H9 (cell line): ENCODE results near the gene AGBL3. TPM values are rescaled to one million over a fixed set of nuclear protein-coding genes. Genes with fewer than 3 reads are reported as not detected.

Experiments used
- DNase-seq: peaks from one replicate; pipeline ENCODE4 v3.0.0-alpha.2; 2017
- H2AFZ ChIP-seq: one replicate; pipeline ENCODE4 v1.6.1; 2013; ENCODE audit warnings: mild to moderate bottlenecking, low read length, control low read depth, moderate library complexity
- H2AK5ac ChIP-seq: 2 replicates; pipeline ENCODE4 v1.6.1; 2013; ENCODE audit warnings: low read length, control low read depth, mixed read lengths; ENCODE audit not compliant: insufficient read length
- H2BK120ac ChIP-seq: one replicate; pipeline ENCODE4 v1.6.1; 2013; ENCODE audit warnings: low read depth, mild to moderate bottlenecking, low read length, control low read depth, inconsistent platforms; ENCODE audit not compliant: poor library complexity, severe bottlenecking
- H2BK12ac ChIP-seq: 2 replicates; pipeline ENCODE4 v1.6.1; 2013; ENCODE audit warnings: low read length, control low read depth, mixed read lengths, low read depth; ENCODE audit not compliant: insufficient read length
- H2BK15ac ChIP-seq: 2 replicates; pipeline ENCODE4 v1.6.1; 2013; ENCODE audit warnings: low read depth, low read length, control low read depth
- H2BK20ac ChIP-seq: one replicate; pipeline ENCODE4 v1.6.1; 2013; ENCODE audit warnings: low read depth, mild to moderate bottlenecking, low read length, control low read depth, inconsistent platforms; ENCODE audit not compliant: poor library complexity, severe bottlenecking
- H2BK5ac ChIP-seq: 2 replicates; pipeline ENCODE4 v1.6.1; 2013; ENCODE audit warnings: low read length, control low read depth, mixed read lengths; ENCODE audit not compliant: insufficient read length
- H3K14ac ChIP-seq: 2 replicates; pipeline ENCODE4 v1.6.1; 2013; ENCODE audit warnings: low read length, control low read depth; ENCODE audit not compliant: insufficient read depth
- H3K18ac ChIP-seq: 2 replicates; pipeline ENCODE4 v1.6.1; 2013; ENCODE audit warnings: low read depth, mild to moderate bottlenecking, mixed read lengths, low read length, control low read depth; ENCODE audit not compliant: insufficient read length
- H3K23ac ChIP-seq: 2 replicates; pipeline ENCODE4 v1.6.1; 2013; ENCODE audit warnings: low read length, control low read depth, mixed read lengths, low read depth; ENCODE audit not compliant: insufficient read length
- H3K23me2 ChIP-seq: 2 replicates; pipeline ENCODE4 v1.6.1; 2013; ENCODE audit warnings: low read depth, mild to moderate bottlenecking, mixed read lengths, low read length, control low read depth; ENCODE audit not compliant: insufficient read length, poor library complexity, severe bottlenecking
- H3K27ac ChIP-seq: 2 replicates; pipeline ENCODE4 v1.5.1; 2013; ENCODE audit warnings: low read length, control low read depth, mixed read lengths, low read depth; ENCODE audit not compliant: insufficient read length
- H3K27me3 ChIP-seq: 2 replicates; pipeline ENCODE4 v1.6.1; 2013; ENCODE audit warnings: low read length, control low read depth, inconsistent platforms; ENCODE audit not compliant: insufficient read depth
- H3K4ac ChIP-seq: 2 replicates; pipeline ENCODE4 v1.6.1; 2013; ENCODE audit warnings: low read depth, mild to moderate bottlenecking, control low read depth, inconsistent platforms, low read length, moderate library complexity
- H3K4me1 ChIP-seq: 2 replicates; pipeline ENCODE4 v1.6.1; 2013; ENCODE audit warnings: low read length, control low read depth, inconsistent platforms; ENCODE audit not compliant: insufficient read depth
- H3K4me2 ChIP-seq: 2 replicates; pipeline ENCODE4 v1.6.1; 2013; ENCODE audit warnings: low read length, control low read depth, mixed read lengths; ENCODE audit not compliant: insufficient read length, insufficient read depth
- H3K56ac ChIP-seq: 2 replicates; pipeline ENCODE4 v1.6.1; 2013; ENCODE audit warnings: low read depth, mild to moderate bottlenecking, mixed read lengths, low read length, control low read depth; ENCODE audit not compliant: insufficient read length
- H3K79me1 ChIP-seq: 2 replicates; pipeline ENCODE4 v1.6.1; 2013; ENCODE audit warnings: low read depth, mild to moderate bottlenecking, moderate library complexity, low read length, control low read depth, inconsistent platforms; ENCODE audit not compliant: insufficient read depth, poor library complexity, severe bottlenecking
- H3K79me2 ChIP-seq: 2 replicates; pipeline ENCODE4 v1.6.1; 2013; ENCODE audit warnings: low read length, control low read depth, inconsistent platforms; ENCODE audit not compliant: insufficient read depth
- H3K9ac ChIP-seq: 2 replicates; pipeline ENCODE4 v1.6.1; 2013; ENCODE audit warnings: low read length, control low read depth, mixed read lengths; ENCODE audit not compliant: insufficient read length; ENCODE audit errors: extremely low read depth
- H3K9me3 ChIP-seq: one replicate; pipeline ENCODE4 v1.6.1; 2013; ENCODE audit warnings: low read depth, low read length, inconsistent platforms; ENCODE audit not compliant: control insufficient read depth
- H3T11ph ChIP-seq: one replicate; pipeline ENCODE4 v1.6.1; 2013; ENCODE audit warnings: mild to moderate bottlenecking, low read length, control low read depth, inconsistent platforms
- H4K20me1 ChIP-seq: one replicate; pipeline ENCODE4 v1.6.1; 2013; ENCODE audit not compliant: control insufficient read depth, insufficient read length, insufficient read depth
- H4K5ac ChIP-seq: 2 replicates; pipeline ENCODE4 v1.6.1; 2013; ENCODE audit warnings: low read depth, mild to moderate bottlenecking, mixed read lengths, low read length, control low read depth; ENCODE audit not compliant: insufficient read length
- H4K8ac ChIP-seq: replicated peaks from 2 replicates; pipeline ENCODE4 v1.6.1; 2013; ENCODE audit warnings: low read length, control low read depth, mixed read lengths, low read depth; ENCODE audit not compliant: insufficient read length
- H4K91ac ChIP-seq: 2 replicates; pipeline ENCODE4 v1.6.1; 2013; ENCODE audit warnings: low read depth, mild to moderate bottlenecking, moderate library complexity, mixed read lengths, low read length, control low read depth; ENCODE audit not compliant: insufficient read length
- H3K27ac Mint-ChIP-seq, 3 experiments: 2 replicates in 2 of 3; 3 replicates in 1 of 3; pipeline ENCODE4 v1.8.0; 2020 to 2021; ENCODE audit warnings: mixed read lengths in 3 of 3, mild to moderate bottlenecking in 1 of 3, moderate library complexity in 1 of 3
- H3K27me3 Mint-ChIP-seq: 2 replicates; pipeline ENCODE4 v1.8.0; 2021; ENCODE audit warnings: low read depth, mild to moderate bottlenecking, moderate library complexity, mixed read lengths
- H3K36me3 Mint-ChIP-seq, 3 experiments: 2 replicates in 2 of 3; 3 replicates in 1 of 3; pipeline ENCODE4 v1.8.0; 2020 to 2021; ENCODE audit warnings: low read depth in 3 of 3, mixed read lengths in 3 of 3; ENCODE audit not compliant: insufficient read depth in 1 of 3
- H3K4me1 Mint-ChIP-seq, 2 experiments: 2 replicates each; pipeline ENCODE4 v1.8.0; 2020; ENCODE audit warnings: mixed read lengths in 2 of 2
- H3K4me3 Mint-ChIP-seq, 2 experiments: 2 replicates in 1 of 2; 3 replicates in 1 of 2; pipeline ENCODE4 v1.8.0; 2020 to 2021; ENCODE audit warnings: mild to moderate bottlenecking in 2 of 2, mixed read lengths in 2 of 2, moderate library complexity in 1 of 2
- H3K9me3 Mint-ChIP-seq, 2 experiments: 2 replicates in 1 of 2; 3 replicates in 1 of 2; pipeline ENCODE4 v1.8.0; 2020; ENCODE audit warnings: mild to moderate bottlenecking in 2 of 2, mixed read lengths in 2 of 2, moderate library complexity in 1 of 2
- WGBS: extraction: QIAGEN DNeasy Blood & Tissue Kit; methylation state at CpG from one replicate; pipeline ENCODE4 v1.1.7; 2013; ENCODE audit warnings: missing lambda C conversion rate, low lambda C conversion rate, mixed read lengths; ENCODE audit not compliant: insufficient read length; ENCODE audit errors: extremely low coverage; 5-methylcytosine and 5-hydroxymethylcytosine counted together
- total RNA-seq: library from RNA; stranded (reverse); gene quantifications from 2 replicates; pipeline ENCODE4 v1.2.1, GENCODE V29; 2021
- TF ChIP-seq, protein P1 (sequence below): fragments of 200-600 bp; sonication (generic); conservative IDR thresholded peaks from 3 replicates; pipeline ENCODE4 v1.8.0; 2021; ENCODE audit warnings: antibody characterized with exemption, mild to moderate bottlenecking

Gene AGBL3
- total RNA-seq, 1 experiment from 2014 or later: 2.4 TPM

DNA sequence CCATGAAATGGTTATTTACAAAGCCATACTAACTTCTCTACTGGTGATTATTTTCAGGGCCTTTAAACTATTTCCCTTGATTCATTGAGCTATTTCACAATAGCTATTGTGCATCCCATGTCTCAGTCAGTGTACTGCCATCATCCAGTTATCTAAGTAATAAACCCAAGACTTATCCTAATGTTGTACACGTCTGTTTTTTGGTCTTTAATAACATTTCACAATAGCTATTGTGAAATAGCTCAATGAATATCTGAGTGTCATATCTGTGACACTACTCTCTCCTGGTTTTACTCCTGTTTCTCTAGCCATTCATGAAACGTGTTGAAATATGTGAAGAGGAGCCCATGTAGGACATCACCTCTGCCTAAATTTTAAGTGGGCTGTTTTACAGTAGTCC, 125.1 kb downstream of the AGBL3 start:
- H3K27ac ChIP-seq: no peak overlapping the region
- no peaks in the 10 kb centered on the region for H4K20me1 ChIP-seq
- no peaks in the 10 kb centered on the region for H3K27me3 ChIP-seq
- no peaks in the 10 kb centered on the region for H3K9me3 Mint-ChIP-seq
- H4K91ac ChIP-seq: no peak overlapping the region
- H3T11ph ChIP-seq: no peak overlapping the region
- no peak overlapping the region for H3K9ac ChIP-seq
- no CpG with 5 or more reads among the region's 2 CpGs for WGBS
- no peak overlapping the region for H2AK5ac ChIP-seq
- no peak overlapping the region for H3K4me2 ChIP-seq
- H3K36me3 Mint-ChIP-seq: no peaks in the 10 kb centered on the region; a peak in 1 of 7 replicates
- H3K23ac ChIP-seq: no peak overlapping the region
- no peak overlapping the region for H2BK120ac ChIP-seq
- H4K5ac ChIP-seq: no peak overlapping the region
- H3K79me1 ChIP-seq: no peaks in the 10 kb centered on the region
- H3K14ac ChIP-seq: no peak overlapping the region
- no peak overlapping the region for H2BK15ac ChIP-seq
- H3K79me2 ChIP-seq: no peaks in the 10 kb centered on the region
- no peak for DNase-seq
- no peak overlapping the region for H3K4ac ChIP-seq
- H2BK20ac ChIP-seq: no peak overlapping the region
- no peaks in the 10 kb centered on the region for H3K4me1 Mint-ChIP-seq
- TF ChIP-seq, protein P1, sequence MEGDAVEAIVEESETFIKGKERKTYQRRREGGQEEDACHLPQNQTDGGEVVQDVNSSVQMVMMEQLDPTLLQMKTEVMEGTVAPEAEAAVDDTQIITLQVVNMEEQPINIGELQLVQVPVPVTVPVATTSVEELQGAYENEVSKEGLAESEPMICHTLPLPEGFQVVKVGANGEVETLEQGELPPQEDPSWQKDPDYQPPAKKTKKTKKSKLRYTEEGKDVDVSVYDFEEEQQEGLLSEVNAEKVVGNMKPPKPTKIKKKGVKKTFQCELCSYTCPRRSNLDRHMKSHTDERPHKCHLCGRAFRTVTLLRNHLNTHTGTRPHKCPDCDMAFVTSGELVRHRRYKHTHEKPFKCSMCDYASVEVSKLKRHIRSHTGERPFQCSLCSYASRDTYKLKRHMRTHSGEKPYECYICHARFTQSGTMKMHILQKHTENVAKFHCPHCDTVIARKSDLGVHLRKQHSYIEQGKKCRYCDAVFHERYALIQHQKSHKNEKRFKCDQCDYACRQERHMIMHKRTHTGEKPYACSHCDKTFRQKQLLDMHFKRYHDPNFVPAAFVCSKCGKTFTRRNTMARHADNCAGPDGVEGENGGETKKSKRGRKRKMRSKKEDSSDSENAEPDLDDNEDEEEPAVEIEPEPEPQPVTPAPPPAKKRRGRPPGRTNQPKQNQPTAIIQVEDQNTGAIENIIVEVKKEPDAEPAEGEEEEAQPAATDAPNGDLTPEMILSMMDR: no peak
- H3K4me3 Mint-ChIP-seq: no peak overlapping the region
- no peak overlapping the region for H4K8ac ChIP-seq
- H3K4me1 ChIP-seq: no peaks in the 10 kb centered on the region
- no peak overlapping the region for H2AFZ ChIP-seq
- H3K23me2 ChIP-seq: no peaks in the 10 kb centered on the region
- no peak overlapping the region for H3K27ac Mint-ChIP-seq
- H2BK12ac ChIP-seq: no peak overlapping the region
- H3K56ac ChIP-seq: no peak overlapping the region
- no peaks in the 10 kb centered on the region for H3K9me3 ChIP-seq
- no peak overlapping the region for H3K18ac ChIP-seq
- no peaks in the 10 kb centered on the region for H3K27me3 Mint-ChIP-seq
- no peak overlapping the region for H2BK5ac ChIP-seq
